ENCODE measurements around the gene KRTAP4-8.

The KRTAP4-8 gene

GRCh38 chr17:41061964-41062363, 36.0 kb downstream of the KRTAP4-8 start:
- ChIA-PET CTCF (no interaction called here), POLR2A (no interaction called here)
- Histone ChIP-seq H3K36me3 (ENCODE audit: control insufficient read depth in 2 of 2, insufficient read depth in 1 of 2, low read length in 2 of 2) (no peaks in the 10 kb centered on the region), H3K4me3 (ENCODE audit: low read depth, low read length) (no peak overlapping the region), H3K4me1 (ENCODE audit: control insufficient read depth, insufficient read depth, low read length) (no peaks in the 10 kb centered on the region), H3K9me3 (ENCODE audit: control insufficient read depth, insufficient read depth, low read depth, low read length) (no peaks in the 10 kb centered on the region), H3K27ac (ENCODE audit: extremely low read depth, low read depth, low read length) (no peak overlapping the region)
- TF ChIP-seq ZEB2 (tag by site-specific recombination; IDR thresholded peaks at IDR 0.05) (no peak), ZNF610 (tag by site-specific recombination; IDR thresholded peaks at IDR 0.05; ENCODE audit: borderline replicate concordance) (no peak), PRDM1 (tag by site-specific recombination; IDR thresholded peaks at IDR 0.05) (no peak)

- Histone ChIP-seq H3K9me3 (ENCODE audit: control insufficient read depth, insufficient read depth, low read depth, low read length) (no peaks in the 10 kb centered on the region), H3K27ac (ENCODE audit: extremely low read depth, low read depth, low read length) (no peak within 1 kb of the TSS), H3K4me3 (ENCODE audit: low read depth, low read length) (no peak within 1 kb of the TSS), H3K4me1 (ENCODE audit: control insufficient read depth, insufficient read depth, low read length) (no peaks in the 10 kb centered on the region), H3K36me3 (ENCODE audit: control insufficient read depth in 2 of 2, insufficient read depth in 1 of 2, low read length in 2 of 2) (no peaks in the 10 kb centered on the region)
- POLR2A ChIA-PET = no interaction called here
- CTCF ChIA-PET = interaction anchor here (1.3 kb wide), 1 partner anchor 13 kb away, joined by 4 read pairs; no protein-coding TSS in a partner anchor
- TF ChIP-seq ZNF560 (tag by site-specific recombination; IDR thresholded peaks at IDR 0.05; ENCODE audit: borderline replicate concordance) = no peak
- TF ChIP-seq, protein P1, sequence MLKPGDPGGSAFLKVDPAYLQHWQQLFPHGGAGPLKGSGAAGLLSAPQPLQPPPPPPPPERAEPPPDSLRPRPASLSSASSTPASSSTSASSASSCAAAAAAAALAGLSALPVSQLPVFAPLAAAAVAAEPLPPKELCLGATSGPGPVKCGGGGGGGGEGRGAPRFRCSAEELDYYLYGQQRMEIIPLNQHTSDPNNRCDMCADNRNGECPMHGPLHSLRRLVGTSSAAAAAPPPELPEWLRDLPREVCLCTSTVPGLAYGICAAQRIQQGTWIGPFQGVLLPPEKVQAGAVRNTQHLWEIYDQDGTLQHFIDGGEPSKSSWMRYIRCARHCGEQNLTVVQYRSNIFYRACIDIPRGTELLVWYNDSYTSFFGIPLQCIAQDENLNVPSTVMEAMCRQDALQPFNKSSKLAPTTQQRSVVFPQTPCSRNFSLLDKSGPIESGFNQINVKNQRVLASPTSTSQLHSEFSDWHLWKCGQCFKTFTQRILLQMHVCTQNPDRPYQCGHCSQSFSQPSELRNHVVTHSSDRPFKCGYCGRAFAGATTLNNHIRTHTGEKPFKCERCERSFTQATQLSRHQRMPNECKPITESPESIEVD (tag by site-specific recombination; IDR thresholded peaks at IDR 0.05) = no peak
- TF ChIP-seq ATF2 (tag by site-specific recombination; IDR thresholded peaks at IDR 0.05; ENCODE audit: low read depth) = no peak
- TF ChIP-seq ZNF514 (tag by site-specific recombination; IDR thresholded peaks at IDR 0.05) = no peak
- no peak for TF ChIP-seq ZNF488 (tag by site-specific recombination; IDR thresholded peaks at IDR 0.05)
- TF ChIP-seq TCF7L2 (IDR thresholded peaks at IDR 0.05; ENCODE audit: borderline replicate concordance, low read depth, low read length) = no peak
- no peak for TF ChIP-seq ZNF610 (tag by site-specific recombination; IDR thresholded peaks at IDR 0.05; ENCODE audit: borderline replicate concordance)
- no peak for TF ChIP-seq ZNF660 (tag by site-specific recombination; IDR thresholded peaks at IDR 0.05)
- no peak for TF ChIP-seq REPIN1 (tag by site-specific recombination; IDR thresholded peaks at IDR 0.05; ENCODE audit: low read depth)
- TF ChIP-seq ZIC2 (tag by site-specific recombination; IDR thresholded peaks at IDR 0.05) = no peak
- TF ChIP-seq SP3 (tag by site-specific recombination; IDR thresholded peaks at IDR 0.05) = no peak
- no peak for TF ChIP-seq ZNF2 (tag by site-specific recombination; IDR thresholded peaks at IDR 0.05)
- TF ChIP-seq HOXD13 (CRISPR knock-in tag; IDR thresholded peaks at IDR 0.05; ENCODE audit: borderline replicate concordance) = no peak
- no peak for TF ChIP-seq ZNF292 (tag by site-specific recombination; IDR thresholded peaks at IDR 0.05; ENCODE audit: borderline replicate concordance, low read depth)
- no peak for TF ChIP-seq ZBTB1 (tag by site-specific recombination; IDR thresholded peaks at IDR 0.05)
- no peak for TF ChIP-seq ZNF335 (tag by site-specific recombination; conservative IDR thresholded peaks at IDR 0.05)
- TF ChIP-seq FEZF1 (tag by site-specific recombination; IDR thresholded peaks at IDR 0.05) = no peak
- no peak for TF ChIP-seq ZNF626 (tag by site-specific recombination; IDR thresholded peaks at IDR 0.05)
- no peak for TF ChIP-seq SP2 (tag by site-specific recombination; IDR thresholded peaks at IDR 0.05)
Measured at GRCh38 chr17:41060052-41060604, 37.8 kb downstream of the KRTAP4-8 start, which contains the start of gene KRTAP2-3. KRTAP2-3 (minus strand) TSS chr17:41060114; CDS start chr17:41060050, 64 bp downstream.
